ENCODE measurements around the gene SLC10A7. TPM values are rescaled to one million over a fixed set of nuclear protein-coding genes. Genes with fewer than 3 reads are reported as not detected.

The SLC10A7 gene
- total and polyA plus RNA-seq, 2 experiments from 2014 or later = 0.81 to 4.3 TPM

DNA sequence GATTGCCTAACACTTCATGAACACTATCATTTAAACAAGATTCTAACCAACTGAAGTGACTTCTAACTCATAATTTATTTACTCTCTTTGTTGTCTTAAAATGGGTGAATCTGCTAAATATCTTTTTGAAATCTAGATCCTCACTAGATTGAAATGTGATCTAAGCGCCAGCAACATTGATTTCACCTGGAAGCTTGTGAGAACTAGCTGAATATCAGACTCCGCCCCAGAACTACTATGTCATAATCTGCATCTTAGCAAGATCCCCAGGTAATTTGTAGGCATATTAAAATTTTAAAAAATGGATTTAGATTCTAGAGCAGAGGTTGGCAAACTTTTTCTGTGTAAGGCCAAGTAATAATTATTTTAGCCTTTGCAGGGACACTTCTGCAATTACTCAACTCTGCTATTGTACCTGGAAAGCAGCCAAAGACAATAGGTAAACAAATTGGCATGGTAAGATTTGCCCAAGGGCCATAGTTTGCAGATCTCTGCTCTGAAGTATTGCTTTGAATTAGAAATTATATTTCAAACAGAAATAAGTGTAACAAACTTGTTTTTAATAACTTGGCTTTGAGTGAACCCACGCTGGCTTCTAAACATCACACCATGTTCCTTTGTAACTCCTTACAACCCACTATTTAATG, 185.9 kb downstream of the SLC10A7 start:
- H3K9me2 ChIP-seq (ENCODE audit: insufficient read depth) = no peaks in the 10 kb centered on the region
- H3F3A ChIP-seq (replicated peaks; ENCODE audit: low read depth) = no peaks in the 10 kb centered on the region
- H3K36me3 ChIP-seq (ENCODE audit: insufficient read depth) = no peaks in the 10 kb centered on the region
- Mint-ChIP-seq H3K27me3 (ENCODE audit: insufficient read depth, low read depth, poor library complexity) (no peaks in the 10 kb centered on the region), H3K4me3 (no peak overlapping the region), H3K9me3 (no peaks in the 10 kb centered on the region), H3K36me3 (ENCODE audit: low read depth) (no peaks in the 10 kb centered on the region), H3K4me1 (no peaks in the 10 kb centered on the region), H3K27ac (no peak overlapping the region)
- H3K27ac ChIP-seq (ENCODE audit: low read depth) = no peak overlapping the region
- H3K4me3 ChIP-seq = no peak overlapping the region
- no peaks in the 10 kb centered on the region for H3K4me1 ChIP-seq (ENCODE audit: insufficient read depth)
- DNase-seq (ENCODE audit: low spot score) = no peak
- H4K20me1 ChIP-seq (replicated peaks; ENCODE audit: insufficient read depth) = no peaks in the 10 kb centered on the region
- ATAC-seq = no peak
- H3K4me2 ChIP-seq = no peak overlapping the region
- H3K27me3 ChIP-seq (ENCODE audit: insufficient read depth) = no peaks in the 10 kb centered on the region
- no peaks in the 10 kb centered on the region for H3K79me2 ChIP-seq (replicated peaks; ENCODE audit: insufficient read depth)
- no peak for TF ChIP-seq EZH2phosphoT487 (IDR thresholded peaks at IDR 0.05; ENCODE audit: unreplicated experiment)
- TF ChIP-seq, protein P1, sequence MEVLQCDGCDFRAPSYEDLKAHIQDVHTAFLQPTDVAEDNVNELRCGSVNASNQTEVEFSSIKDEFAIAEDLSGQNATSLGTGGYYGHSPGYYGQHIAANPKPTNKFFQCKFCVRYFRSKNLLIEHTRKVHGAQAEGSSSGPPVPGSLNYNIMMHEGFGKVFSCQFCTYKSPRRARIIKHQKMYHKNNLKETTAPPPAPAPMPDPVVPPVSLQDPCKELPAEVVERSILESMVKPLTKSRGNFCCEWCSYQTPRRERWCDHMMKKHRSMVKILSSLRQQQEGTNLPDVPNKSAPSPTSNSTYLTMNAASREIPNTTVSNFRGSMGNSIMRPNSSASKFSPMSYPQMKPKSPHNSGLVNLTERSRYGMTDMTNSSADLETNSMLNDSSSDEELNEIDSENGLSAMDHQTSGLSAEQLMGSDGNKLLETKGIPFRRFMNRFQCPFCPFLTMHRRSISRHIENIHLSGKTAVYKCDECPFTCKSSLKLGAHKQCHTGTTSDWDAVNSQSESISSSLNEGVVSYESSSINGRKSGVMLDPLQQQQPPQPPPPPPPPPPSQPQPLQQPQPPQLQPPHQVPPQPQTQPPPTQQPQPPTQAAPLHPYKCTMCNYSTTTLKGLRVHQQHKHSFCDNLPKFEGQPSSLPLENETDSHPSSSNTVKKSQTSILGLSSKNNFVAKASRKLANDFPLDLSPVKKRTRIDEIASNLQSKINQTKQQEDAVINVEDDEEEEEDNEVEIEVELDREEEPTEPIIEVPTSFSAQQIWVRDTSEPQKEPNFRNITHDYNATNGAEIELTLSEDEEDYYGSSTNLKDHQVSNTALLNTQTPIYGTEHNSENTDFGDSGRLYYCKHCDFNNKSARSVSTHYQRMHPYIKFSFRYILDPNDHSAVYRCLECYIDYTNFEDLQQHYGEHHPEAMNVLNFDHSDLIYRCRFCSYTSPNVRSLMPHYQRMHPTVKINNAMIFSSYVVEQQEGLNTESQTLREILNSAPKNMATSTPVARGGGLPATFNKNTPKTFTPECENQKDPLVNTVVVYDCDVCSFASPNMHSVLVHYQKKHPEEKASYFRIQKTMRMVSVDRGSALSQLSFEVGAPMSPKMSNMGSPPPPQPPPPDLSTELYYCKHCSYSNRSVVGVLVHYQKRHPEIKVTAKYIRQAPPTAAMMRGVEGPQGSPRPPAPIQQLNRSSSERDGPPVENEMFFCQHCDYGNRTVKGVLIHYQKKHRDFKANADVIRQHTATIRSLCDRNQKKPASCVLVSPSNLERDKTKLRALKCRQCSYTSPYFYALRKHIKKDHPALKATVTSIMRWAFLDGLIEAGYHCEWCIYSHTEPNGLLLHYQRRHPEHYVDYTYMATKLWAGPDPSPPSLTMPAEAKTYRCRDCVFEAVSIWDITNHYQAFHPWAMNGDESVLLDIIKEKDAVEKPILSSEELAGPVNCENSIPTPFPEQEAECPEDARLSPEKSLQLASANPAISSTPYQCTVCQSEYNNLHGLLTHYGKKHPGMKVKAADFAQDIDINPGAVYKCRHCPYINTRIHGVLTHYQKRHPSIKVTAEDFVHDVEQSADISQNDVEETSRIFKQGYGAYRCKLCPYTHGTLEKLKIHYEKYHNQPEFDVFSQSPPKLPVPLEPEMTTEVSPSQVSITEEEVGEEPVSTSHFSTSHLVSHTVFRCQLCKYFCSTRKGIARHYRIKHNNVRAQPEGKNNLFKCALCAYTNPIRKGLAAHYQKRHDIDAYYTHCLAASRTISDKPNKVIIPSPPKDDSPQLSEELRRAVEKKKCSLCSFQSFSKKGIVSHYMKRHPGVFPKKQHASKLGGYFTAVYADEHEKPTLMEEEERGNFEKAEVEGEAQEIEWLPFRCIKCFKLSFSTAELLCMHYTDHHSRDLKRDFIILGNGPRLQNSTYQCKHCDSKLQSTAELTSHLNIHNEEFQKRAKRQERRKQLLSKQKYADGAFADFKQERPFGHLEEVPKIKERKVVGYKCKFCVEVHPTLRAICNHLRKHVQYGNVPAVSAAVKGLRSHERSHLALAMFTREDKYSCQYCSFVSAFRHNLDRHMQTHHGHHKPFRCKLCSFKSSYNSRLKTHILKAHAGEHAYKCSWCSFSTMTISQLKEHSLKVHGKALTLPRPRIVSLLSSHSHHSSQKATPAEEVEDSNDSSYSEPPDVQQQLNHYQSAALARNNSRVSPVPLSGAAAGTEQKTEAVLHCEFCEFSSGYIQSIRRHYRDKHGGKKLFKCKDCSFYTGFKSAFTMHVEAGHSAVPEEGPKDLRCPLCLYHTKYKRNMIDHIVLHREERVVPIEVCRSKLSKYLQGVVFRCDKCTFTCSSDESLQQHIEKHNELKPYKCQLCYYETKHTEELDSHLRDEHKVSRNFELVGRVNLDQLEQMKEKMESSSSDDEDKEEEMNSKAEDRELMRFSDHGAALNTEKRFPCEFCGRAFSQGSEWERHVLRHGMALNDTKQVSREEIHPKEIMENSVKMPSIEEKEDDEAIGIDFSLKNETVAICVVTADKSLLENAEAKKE (CRISPR knock-in tag; IDR thresholded peaks at IDR 0.05) = no peak
- TF ChIP-seq CREB1 (CRISPR knock-in tag; IDR thresholded peaks at IDR 0.05; ENCODE audit: low read depth) = no peak
- TF ChIP-seq ZNF331 (CRISPR knock-in tag; IDR thresholded peaks at IDR 0.05; ENCODE audit: low read depth) = no peak
- TF ChIP-seq, protein P2, sequence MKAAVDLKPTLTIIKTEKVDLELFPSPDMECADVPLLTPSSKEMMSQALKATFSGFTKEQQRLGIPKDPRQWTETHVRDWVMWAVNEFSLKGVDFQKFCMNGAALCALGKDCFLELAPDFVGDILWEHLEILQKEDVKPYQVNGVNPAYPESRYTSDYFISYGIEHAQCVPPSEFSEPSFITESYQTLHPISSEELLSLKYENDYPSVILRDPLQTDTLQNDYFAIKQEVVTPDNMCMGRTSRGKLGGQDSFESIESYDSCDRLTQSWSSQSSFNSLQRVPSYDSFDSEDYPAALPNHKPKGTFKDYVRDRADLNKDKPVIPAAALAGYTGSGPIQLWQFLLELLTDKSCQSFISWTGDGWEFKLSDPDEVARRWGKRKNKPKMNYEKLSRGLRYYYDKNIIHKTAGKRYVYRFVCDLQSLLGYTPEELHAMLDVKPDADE (IDR thresholded peaks at IDR 0.05) = no peak
- TF ChIP-seq POLR2AphosphoS5 (IDR thresholded peaks at IDR 0.05; ENCODE audit: low read depth) = no peak
- TF ChIP-seq, protein P3, sequence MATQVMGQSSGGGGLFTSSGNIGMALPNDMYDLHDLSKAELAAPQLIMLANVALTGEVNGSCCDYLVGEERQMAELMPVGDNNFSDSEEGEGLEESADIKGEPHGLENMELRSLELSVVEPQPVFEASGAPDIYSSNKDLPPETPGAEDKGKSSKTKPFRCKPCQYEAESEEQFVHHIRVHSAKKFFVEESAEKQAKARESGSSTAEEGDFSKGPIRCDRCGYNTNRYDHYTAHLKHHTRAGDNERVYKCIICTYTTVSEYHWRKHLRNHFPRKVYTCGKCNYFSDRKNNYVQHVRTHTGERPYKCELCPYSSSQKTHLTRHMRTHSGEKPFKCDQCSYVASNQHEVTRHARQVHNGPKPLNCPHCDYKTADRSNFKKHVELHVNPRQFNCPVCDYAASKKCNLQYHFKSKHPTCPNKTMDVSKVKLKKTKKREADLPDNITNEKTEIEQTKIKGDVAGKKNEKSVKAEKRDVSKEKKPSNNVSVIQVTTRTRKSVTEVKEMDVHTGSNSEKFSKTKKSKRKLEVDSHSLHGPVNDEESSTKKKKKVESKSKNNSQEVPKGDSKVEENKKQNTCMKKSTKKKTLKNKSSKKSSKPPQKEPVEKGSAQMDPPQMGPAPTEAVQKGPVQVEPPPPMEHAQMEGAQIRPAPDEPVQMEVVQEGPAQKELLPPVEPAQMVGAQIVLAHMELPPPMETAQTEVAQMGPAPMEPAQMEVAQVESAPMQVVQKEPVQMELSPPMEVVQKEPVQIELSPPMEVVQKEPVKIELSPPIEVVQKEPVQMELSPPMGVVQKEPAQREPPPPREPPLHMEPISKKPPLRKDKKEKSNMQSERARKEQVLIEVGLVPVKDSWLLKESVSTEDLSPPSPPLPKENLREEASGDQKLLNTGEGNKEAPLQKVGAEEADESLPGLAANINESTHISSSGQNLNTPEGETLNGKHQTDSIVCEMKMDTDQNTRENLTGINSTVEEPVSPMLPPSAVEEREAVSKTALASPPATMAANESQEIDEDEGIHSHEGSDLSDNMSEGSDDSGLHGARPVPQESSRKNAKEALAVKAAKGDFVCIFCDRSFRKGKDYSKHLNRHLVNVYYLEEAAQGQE (IDR thresholded peaks at IDR 0.05; ENCODE audit: unreplicated experiment) = no peak
- no peak for TF ChIP-seq JUNB (IDR thresholded peaks at IDR 0.05; ENCODE audit: unreplicated experiment)
- no peak for TF ChIP-seq STAT1 (IDR thresholded peaks at IDR 0.05; ENCODE audit: unreplicated experiment)
- TF ChIP-seq, protein P4, sequence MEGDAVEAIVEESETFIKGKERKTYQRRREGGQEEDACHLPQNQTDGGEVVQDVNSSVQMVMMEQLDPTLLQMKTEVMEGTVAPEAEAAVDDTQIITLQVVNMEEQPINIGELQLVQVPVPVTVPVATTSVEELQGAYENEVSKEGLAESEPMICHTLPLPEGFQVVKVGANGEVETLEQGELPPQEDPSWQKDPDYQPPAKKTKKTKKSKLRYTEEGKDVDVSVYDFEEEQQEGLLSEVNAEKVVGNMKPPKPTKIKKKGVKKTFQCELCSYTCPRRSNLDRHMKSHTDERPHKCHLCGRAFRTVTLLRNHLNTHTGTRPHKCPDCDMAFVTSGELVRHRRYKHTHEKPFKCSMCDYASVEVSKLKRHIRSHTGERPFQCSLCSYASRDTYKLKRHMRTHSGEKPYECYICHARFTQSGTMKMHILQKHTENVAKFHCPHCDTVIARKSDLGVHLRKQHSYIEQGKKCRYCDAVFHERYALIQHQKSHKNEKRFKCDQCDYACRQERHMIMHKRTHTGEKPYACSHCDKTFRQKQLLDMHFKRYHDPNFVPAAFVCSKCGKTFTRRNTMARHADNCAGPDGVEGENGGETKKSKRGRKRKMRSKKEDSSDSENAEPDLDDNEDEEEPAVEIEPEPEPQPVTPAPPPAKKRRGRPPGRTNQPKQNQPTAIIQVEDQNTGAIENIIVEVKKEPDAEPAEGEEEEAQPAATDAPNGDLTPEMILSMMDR (conservative IDR thresholded peaks at IDR 0.05; ENCODE audit: low read depth in 2 of 2) = no peak
- no peak for TF ChIP-seq EZH2 (IDR thresholded peaks at IDR 0.05; ENCODE audit: low read depth, unreplicated experiment)
- TF ChIP-seq NANOG (IDR thresholded peaks at IDR 0.05; ENCODE audit: borderline replicate concordance) = no peak
- TF ChIP-seq ZNF114 (CRISPR knock-in tag; IDR thresholded peaks at IDR 0.05) = no peak
- H2AFZ ChIP-seq = no peak overlapping the region

Measured in GM23338 (cell line).